HepG2 (cell line): ENCODE data around the gene GPC6. TPM values are rescaled to one million over a fixed set of nuclear protein-coding genes. Genes with fewer than 3 reads are reported as not detected.

ENCODE experiments used
- ATAC-seq: fragments of 200-7000 bp; cut with Tn5 transposase; 3 replicates; pipeline ENCODE4 v1.9.1; 2020; ENCODE audit warnings: mild to moderate bottlenecking, moderate library complexity
- BruUV-seq: library from RNA; stranded (reverse); fragments of 400-500 nt; replicated peaks from 2 replicates; lab custom pipeline; 2021; lab: Mats Ljungman, UMichigan
- CTCF ChIA-PET: fragments of 300-600 bp; formaldehyde crosslinking; extraction: SDS; loops from one replicate; lab custom pipeline; 2021; ENCODE audit warnings: low total read pairs, inconsistent platforms, low intra/inter-chr PET ratio; lab: Yijun Ruan, JAX
- POLR2A ChIA-PET: fragments of 350-600 bp; sonication (Branson Sonifier 250); formaldehyde crosslinking; loops from one replicate; lab custom pipeline; 2020; ENCODE audit warnings: antibody characterized with exemption, inconsistent platforms; lab: Yijun Ruan, JAX
- DNase-seq: peaks from one replicate; pipeline ENCODE4 v3.0.0-alpha.2; 2015; ENCODE audit warnings: low spot score
- FAIRE-seq: peaks from 3 replicates; lab custom pipeline; 2011; peaks lifted over from hg19 to GRCh38; lab: Jason Lieb, UNC
- H2AFZ ChIP-seq: one replicate; pipeline ENCODE4 v1.6.1; 2011; ENCODE audit warnings: low read length, inconsistent platforms
- H3K27ac ChIP-seq: fragments of 300-600 bp; 3 replicates; pipeline ENCODE4 v1.8.0; 2011; ENCODE audit warnings: mixed run types, mild to moderate bottlenecking, mixed read lengths, low read length, inconsistent platforms; ENCODE audit not compliant: insufficient read depth; ENCODE audit errors: extremely low read length
- H3K27me3 ChIP-seq, 2 experiments: fragments of 200-600 bp in 1 of 2; 2 replicates in 1 of 2; 3 replicates in 1 of 2; pipeline versions ENCODE4 v1.6.0 to v1.8.0; 2011; ENCODE audit warnings: low read length in 2 of 2, mild to moderate bottlenecking in 2 of 2, moderate library complexity in 2 of 2, inconsistent platforms in 1 of 2; ENCODE audit not compliant: insufficient read depth in 2 of 2, control insufficient read depth in 1 of 2
- H3K36me3 ChIP-seq, 2 experiments: fragments of 200-600 bp in 1 of 2; replicated peaks in 1 of 2; 2 replicates in 1 of 2; 3 replicates in 1 of 2; pipeline versions ENCODE4 v1.5.1 to v1.8.0; 2011; ENCODE audit warnings: low read length in 2 of 2, inconsistent platforms in 1 of 2; ENCODE audit not compliant: insufficient read depth in 2 of 2, control insufficient read depth in 1 of 2
- H3K4me1 ChIP-seq: 2 replicates; pipeline ENCODE4 v1.5.1; 2012; ENCODE audit warnings: low read length, inconsistent platforms; ENCODE audit not compliant: insufficient read depth
- H3K4me2 ChIP-seq: 2 replicates; pipeline ENCODE4 v1.6.0; 2011; ENCODE audit warnings: low read depth, low read length, inconsistent platforms
- H3K4me3 ChIP-seq, 3 experiments: fragments of 200-600 bp in 1 of 3; sonication (generic), shearing (Covaris generic) in 1 of 3; replicated peaks in 1 of 3; 2 replicates each; pipeline ENCODE4 v1.5.1; 2011 to 2016; ENCODE audit warnings: low read length in 3 of 3, inconsistent platforms in 2 of 3, low read depth in 2 of 3, mild to moderate bottlenecking in 2 of 3, control low read depth in 1 of 3, mixed read lengths in 1 of 3; ENCODE audit not compliant: insufficient read depth in 1 of 3
- H3K79me2 ChIP-seq: one replicate; pipeline ENCODE4 v1.6.1; 2011; ENCODE audit warnings: low read length, inconsistent platforms; ENCODE audit not compliant: insufficient read depth
- H3K9ac ChIP-seq: 2 replicates; pipeline ENCODE4 v1.6.0; 2011; ENCODE audit warnings: mild to moderate bottlenecking, low read depth, low read length, inconsistent platforms; ENCODE audit not compliant: insufficient read depth
- H3K9me3 ChIP-seq: 2 replicates; pipeline ENCODE4 v1.5.1; 2012; ENCODE audit warnings: mild to moderate bottlenecking, low read length
- H4K20me1 ChIP-seq: 2 replicates; pipeline ENCODE4 v1.6.0; 2011; ENCODE audit warnings: inconsistent platforms, mild to moderate bottlenecking, low read length, moderate library complexity; ENCODE audit not compliant: insufficient read depth
- NRL ChIP-seq: sonication (generic); formaldehyde crosslinking; IDR thresholded peaks from 2 replicates; pipeline ENCODE4 v1.5.0; 2020; ENCODE audit warnings: missing genetic modification reagents, mild to moderate bottlenecking, moderate library complexity, borderline replicate concordance
- WGBS: methylation state at CpG from one replicate; pipeline ENCODE4 v1.1.6; 2017; ENCODE audit warnings: low lambda C conversion rate; 5-methylcytosine and 5-hydroxymethylcytosine counted together
- in situ Hi-C: cut with HindIII; loops from 2 replicates; pipeline ENCODE4 v1.10.0; 2017; ENCODE audit warnings: low pct_unique_long_range_greater_than_20kb; ENCODE audit not compliant: extremely low pct_ligation_motif_present
- intact Hi-C: fragments of 100-400 bp; cut with micrococcal nuclease; formaldehyde crosslinking; loops from one replicate; pipeline ENCODE4 v1.10.0; 2022; ENCODE audit not compliant: unreplicated experiment
- polyA plus RNA-seq, 8 experiments: library from polyadenylated mRNA; depleted of rRNA in 3 of 8; stranded (reverse) in 7 of 8; unstranded in 1 of 8; fragments of >200 nt; fragmentation: Illumina TruSeq in 4 of 8; extraction: Trizol in 4 of 8; gene quantifications; 2 replicates each; pipeline versions ENCODE4 v1.2.1 to v1.2.3, GENCODE V29; 2011 to 2016; ENCODE audit warnings: low read depth in 4 of 8, missing spikeins in 1 of 8, mixed read lengths in 1 of 8; ENCODE audit not compliant: insufficient read depth in 1 of 8
- total RNA-seq, 5 experiments: library from RNA; depleted of rRNA; stranded (reverse); fragments of >200 nt; fragmentation: Illumina TruSeq; extraction: Trizol; gene quantifications; 2 replicates each; pipeline ENCODE4 v1.2.3, GENCODE V29; 2016; ENCODE audit warnings: low read depth in 1 of 5
- TF ChIP-seq, protein P1 (sequence below): sonication (generic); formaldehyde crosslinking; IDR thresholded peaks from 2 replicates; pipeline ENCODE4 v1.4.0; 2020; ENCODE audit warnings: mild to moderate bottlenecking, missing genetic modification reagents
- TF ChIP-seq, protein P2 (sequence below): sonication (generic); formaldehyde crosslinking; IDR thresholded peaks from 2 replicates; pipeline ENCODE4 v1.5.0; 2020; ENCODE audit warnings: mild to moderate bottlenecking, missing genetic modification reagents

The GPC6 gene
- total and polyA plus RNA-seq, 2 of the 13 experiments (the other 11 are each of a cell fraction or from before 2014, with no cell fraction given): 24.5 to 33.9 TPM

DNA sequence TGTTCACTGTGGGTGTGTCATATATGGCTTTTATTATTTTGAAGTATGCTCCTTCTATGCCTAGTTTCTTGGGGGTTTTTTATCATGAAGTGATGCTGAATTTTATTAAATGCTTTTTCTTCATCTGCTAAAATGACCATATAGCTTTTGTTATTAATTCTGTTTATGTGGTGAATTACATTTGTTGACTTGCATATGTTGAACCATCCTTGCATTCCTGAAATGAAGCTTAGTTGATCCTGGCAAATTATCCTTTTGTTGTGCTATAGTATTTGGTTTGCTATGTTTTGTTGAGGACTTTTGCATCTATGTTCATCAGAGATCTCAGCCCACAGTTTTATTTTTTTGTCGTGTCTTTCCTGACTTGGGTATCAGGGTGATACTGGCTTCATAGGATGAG is 12.1 kb downstream of the GPC6 start:
- no peaks in the 10 kb centered on the region for H3K36me3 ChIP-seq
- in situ Hi-C loops: loop anchor here (25.0 kb wide), 3 partner anchors 524 to 1099 kb away; no protein-coding TSS in a partner anchor
- H3K4me1 ChIP-seq: peaks cover 19% of the 10 kb centered on the region
- no TSS peak for BruUV-seq
- H3K27me3 ChIP-seq: no peaks in the 10 kb centered on the region
- no peak overlapping the region for H3K4me2 ChIP-seq
- no peak overlapping the region for H3K9ac ChIP-seq
- intact Hi-C loops: no loop called here
- no peak overlapping the region for H3K4me3 ChIP-seq
- TF ChIP-seq NRL (CRISPR knock-in tag): no peak
- TF ChIP-seq, protein P1, sequence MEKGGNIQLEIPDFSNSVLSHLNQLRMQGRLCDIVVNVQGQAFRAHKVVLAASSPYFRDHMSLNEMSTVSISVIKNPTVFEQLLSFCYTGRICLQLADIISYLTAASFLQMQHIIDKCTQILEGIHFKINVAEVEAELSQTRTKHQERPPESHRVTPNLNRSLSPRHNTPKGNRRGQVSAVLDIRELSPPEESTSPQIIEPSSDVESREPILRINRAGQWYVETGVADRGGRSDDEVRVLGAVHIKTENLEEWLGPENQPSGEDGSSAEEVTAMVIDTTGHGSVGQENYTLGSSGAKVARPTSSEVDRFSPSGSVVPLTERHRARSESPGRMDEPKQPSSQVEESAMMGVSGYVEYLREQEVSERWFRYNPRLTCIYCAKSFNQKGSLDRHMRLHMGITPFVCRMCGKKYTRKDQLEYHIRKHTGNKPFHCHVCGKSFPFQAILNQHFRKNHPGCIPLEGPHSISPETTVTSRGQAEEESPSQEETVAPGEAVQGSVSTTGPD (CRISPR knock-in tag): no peak
- TF ChIP-seq, protein P2, sequence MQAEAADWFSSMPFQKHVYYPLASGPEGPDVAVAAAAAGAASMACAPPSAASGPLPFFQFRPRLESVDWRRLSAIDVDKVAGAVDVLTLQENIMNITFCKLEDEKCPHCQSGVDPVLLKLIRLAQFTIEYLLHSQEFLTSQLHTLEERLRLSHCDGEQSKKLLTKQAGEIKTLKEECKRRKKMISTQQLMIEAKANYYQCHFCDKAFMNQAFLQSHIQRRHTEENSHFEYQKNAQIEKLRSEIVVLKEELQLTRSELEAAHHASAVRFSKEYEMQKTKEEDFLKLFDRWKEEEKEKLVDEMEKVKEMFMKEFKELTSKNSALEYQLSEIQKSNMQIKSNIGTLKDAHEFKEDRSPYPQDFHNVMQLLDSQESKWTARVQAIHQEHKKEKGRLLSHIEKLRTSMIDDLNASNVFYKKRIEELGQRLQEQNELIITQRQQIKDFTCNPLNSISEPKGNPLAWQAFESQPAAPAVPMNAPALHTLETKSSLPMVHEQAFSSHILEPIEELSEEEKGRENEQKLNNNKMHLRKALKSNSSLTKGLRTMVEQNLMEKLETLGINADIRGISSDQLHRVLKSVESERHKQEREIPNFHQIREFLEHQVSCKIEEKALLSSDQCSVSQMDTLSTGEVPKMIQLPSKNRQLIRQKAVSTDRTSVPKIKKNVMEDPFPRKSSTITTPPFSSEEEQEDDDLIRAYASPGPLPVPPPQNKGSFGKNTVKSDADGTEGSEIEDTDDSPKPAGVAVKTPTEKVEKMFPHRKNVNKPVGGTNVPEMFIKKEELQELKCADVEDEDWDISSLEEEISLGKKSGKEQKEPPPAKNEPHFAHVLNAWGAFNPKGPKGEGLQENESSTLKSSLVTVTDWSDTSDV: no peak
- H4K20me1 ChIP-seq: no peaks in the 10 kb centered on the region
- H3K9me3 ChIP-seq: peaks cover 14% of the 10 kb centered on the region
- no peak for ATAC-seq
- ChIA-PET POLR2A (interaction anchor here (0.6 to 0.8 kb wide), 2 partner anchors 10 to 432 kb away, joined by 3 to 4 read pairs; no protein-coding TSS in a partner anchor), CTCF (no interaction called here)
- 96% methylated on average over 1 of the region's 1 CpG for WGBS
- no peak for FAIRE-seq
- no peak overlapping the region for H2AFZ ChIP-seq
- DNase-seq: no peak
- no peak overlapping the region for H3K27ac ChIP-seq
- H3K79me2 ChIP-seq: peaks cover 81% of the 10 kb centered on the region
